GM13976 (cell line): Measurements from ENCODE around the gene KCNIP3.

ENCODE experiments used
- DNase-seq: peaks from one replicate; pipeline ENCODE4 v3.0.0; 2012; ENCODE audit warnings: low spot score
- in situ Hi-C: fragments of 300-500 bp; cut with MboI; formaldehyde crosslinking; loops from one replicate; pipeline ENCODE4 v1.12.0; 2022; ENCODE audit warnings: low sequenced_read_pairs, mixed read lengths, inconsistent platforms; ENCODE audit not compliant: unreplicated experiment
- TF ChIP-seq, protein P1 (sequence below): IDR thresholded peaks from 2 replicates; pipeline ENCODE4 v1.5.1; 2012; ENCODE audit warnings: borderline replicate concordance, mild to moderate bottlenecking; ENCODE audit not compliant: insufficient read depth; ENCODE audit errors: extremely low read depth, missing control alignments, control extremely low read depth

Gene KCNIP3

DNA sequence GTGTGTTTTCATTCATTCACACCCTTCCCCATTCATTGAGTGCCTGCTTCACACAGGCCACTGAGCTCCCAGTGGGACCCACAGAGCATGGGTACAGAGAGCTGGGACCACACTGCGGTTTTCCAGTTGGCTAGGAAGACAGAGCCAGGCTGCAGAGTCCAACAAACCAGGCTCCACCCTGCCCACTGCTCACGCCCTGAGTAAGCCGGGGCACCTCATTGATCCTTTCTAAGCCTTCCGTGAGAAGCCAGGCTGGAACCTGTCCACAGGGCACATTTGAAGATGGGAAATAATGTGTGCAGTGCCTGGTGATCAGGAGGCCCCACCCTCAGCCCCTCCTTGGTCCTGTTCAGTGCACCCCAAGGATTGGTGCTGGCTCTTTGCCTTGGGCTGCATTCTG lies 13.5 kb downstream of the KCNIP3 start:
- in situ Hi-C loops, result no loop called here

DNA sequence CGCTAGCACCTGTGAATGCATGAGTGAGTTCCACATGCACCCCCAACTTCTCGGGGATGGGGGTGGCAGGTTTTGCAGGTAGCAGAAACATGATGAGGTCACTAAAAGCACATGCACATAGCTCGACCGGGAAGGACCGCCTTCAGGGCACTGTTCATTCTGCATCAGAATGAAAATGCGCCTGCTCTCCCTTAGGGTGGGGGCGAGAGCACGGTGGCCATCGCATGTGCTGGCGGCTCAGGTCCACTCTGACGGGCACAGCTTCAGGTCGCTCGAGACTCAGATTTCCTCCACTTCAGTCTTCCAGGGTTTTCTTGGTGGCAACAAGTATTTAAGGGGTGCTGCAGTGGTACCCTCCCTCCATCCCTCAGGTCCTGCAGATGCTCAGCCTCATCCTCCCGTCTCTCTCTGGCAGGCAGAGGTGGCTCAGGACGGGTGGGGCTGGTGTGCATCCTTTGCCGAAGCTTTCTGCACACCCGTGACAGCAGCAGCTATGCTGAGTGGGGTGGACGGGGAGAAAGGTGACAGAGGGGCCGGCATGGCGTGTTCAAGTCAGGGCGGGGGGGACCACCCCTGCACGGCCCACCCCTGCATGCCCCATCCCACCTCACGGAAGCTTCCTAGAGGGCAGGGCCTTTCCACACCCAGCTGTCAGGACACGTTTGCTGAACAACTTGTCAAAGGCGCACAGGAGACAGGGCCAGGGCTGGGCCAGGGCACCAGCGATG lies 14.8 kb downstream of the KCNIP3 start:
- in situ Hi-C loops, result no loop called here

More for the DNA sequence above, 13.5 kb downstream of the KCNIP3 start:
- TF ChIP-seq, protein P1, sequence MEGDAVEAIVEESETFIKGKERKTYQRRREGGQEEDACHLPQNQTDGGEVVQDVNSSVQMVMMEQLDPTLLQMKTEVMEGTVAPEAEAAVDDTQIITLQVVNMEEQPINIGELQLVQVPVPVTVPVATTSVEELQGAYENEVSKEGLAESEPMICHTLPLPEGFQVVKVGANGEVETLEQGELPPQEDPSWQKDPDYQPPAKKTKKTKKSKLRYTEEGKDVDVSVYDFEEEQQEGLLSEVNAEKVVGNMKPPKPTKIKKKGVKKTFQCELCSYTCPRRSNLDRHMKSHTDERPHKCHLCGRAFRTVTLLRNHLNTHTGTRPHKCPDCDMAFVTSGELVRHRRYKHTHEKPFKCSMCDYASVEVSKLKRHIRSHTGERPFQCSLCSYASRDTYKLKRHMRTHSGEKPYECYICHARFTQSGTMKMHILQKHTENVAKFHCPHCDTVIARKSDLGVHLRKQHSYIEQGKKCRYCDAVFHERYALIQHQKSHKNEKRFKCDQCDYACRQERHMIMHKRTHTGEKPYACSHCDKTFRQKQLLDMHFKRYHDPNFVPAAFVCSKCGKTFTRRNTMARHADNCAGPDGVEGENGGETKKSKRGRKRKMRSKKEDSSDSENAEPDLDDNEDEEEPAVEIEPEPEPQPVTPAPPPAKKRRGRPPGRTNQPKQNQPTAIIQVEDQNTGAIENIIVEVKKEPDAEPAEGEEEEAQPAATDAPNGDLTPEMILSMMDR, result no peak
- no peak for DNase-seq

DNA sequence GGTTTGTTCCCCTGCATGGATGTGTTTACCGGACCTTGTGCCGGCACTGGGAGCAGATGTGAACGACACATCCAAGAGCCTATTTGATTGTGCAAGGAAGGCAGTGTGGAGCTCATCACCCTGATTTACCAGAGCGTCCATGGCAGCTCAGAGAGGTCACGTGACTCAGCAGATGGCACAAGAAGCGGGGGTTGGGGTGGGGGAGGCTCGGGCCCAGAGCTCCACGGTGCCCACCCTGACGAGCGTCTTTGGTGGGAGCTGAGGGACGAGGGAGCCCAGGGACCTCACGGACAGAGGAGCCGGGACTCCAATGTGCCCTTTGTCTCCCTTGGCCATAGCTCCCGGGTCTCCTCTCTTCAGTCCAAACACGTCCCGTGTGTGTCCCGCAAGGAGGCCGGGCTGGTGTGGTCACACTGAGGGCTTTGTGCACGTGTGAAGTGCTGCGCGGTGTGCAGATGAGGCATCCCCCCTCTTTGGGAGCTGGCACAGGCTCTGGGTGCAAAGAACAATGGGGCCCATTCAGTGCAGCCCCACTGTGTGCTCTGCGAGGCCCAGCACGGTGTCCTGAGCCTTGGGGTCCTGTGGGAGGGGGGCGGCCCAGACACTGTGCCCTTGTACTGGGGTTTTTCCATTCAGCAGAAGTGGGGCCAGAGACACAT lies 15.5 kb downstream of the KCNIP3 start:
- in situ Hi-C loops, result no loop called here
- TF ChIP-seq, protein P1, result no peak
- no peak for DNase-seq

More for the DNA sequence above, 14.8 kb downstream of the KCNIP3 start:
- TF ChIP-seq, protein P1, result no peak
- DNase-seq, result no peak

DNA sequence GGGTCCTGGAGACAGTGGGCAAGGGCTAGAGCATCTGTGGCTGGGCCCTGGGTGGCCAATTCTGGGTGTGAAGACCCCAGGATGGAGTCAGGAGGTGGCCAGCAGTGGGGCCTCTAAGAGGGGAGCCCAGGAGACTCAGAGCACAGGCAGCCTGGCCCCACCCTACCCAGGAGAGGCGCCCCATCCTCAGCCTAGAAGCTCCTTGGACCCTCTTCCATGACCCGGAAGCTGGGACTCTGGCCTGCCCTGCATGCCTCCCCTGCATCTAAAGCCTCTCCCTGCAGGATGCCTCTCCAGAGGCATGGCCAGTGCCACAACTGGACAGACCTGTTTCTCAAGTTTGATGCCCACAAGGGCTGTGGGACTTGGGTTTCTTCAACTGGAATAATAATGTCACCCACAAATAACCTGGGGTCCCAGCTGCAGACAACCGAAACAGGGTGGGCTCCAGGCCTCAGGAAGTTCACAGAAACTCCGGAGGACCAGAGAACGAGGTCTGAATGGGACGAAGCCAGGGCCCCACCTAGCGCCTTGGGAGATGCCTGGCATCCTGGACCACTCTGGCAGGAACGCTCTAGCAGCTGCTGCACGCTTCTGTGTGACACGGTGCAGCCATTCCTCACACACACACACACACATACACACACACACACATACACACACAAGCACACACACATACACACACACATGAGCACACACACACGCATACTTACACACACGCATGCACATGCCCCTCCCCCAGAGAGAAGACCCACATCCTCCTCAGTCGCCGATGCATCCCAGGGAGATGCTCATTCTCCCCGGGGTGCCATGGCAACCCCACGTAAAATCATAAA lies 16.4 kb downstream of the KCNIP3 start:
- TF ChIP-seq, protein P1, result no peak
- no peak for DNase-seq
- in situ Hi-C loops, result no loop called here

DNA sequence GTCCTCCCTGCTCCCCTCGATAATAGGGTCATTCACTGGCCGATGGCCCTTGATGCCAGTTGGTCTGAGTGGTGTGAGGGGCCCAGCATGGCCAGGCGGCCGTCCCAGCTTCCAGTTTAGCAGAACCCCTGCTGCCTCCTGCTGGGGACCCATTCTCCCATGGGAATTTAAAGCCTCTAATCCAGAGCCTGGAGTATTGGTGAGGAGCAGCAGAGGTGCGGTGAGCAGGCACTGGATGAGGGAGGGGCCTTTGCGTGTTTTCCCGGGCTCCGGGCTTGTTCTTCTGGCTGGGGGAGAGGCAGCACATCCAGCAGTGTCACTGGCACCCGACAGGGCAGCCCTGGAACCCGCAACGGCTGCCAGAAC lies 17.4 kb downstream of the KCNIP3 start:
- no peak for DNase-seq
- in situ Hi-C loops, result no loop called here
- TF ChIP-seq, protein P1, result no peak

DNA sequence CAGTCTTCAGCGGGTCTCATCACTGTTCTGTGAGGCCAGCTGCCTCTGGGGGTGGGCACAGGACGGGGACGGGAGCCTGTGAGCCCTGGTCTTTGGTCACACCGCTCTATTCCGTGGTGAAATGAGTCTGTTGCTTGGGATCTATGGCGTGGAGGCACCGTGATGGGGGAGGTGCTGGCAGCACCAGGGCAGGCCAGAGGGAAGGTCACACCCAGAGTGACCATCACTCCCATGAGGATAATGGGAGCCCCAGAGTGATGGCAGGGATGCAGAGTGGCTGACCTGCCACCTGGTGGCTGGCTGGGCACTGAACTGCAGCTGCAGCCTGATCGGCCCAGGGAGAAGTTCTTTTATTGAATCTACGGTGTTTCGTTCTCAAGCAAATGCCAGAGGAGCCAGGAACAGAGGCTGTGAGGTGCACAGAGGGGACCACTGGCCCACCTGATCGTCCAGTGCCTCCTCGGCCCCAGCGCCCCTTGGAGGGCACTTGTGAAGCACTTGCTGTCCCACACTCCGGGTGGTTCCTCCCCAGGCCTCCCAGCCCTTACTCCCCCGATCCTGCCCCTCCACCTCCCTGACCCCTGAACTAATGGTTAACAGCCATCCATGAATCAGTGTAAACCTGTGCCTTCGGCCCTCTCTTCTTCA lies 17.9 kb downstream of the KCNIP3 start:
- peak; percentile 68 for DNase-seq
- TF ChIP-seq, protein P1, result peak; percentile 12
- in situ Hi-C loops, result no loop called here
